ENCODE data around the gene RXRA.

RXRA gene

DNA sequence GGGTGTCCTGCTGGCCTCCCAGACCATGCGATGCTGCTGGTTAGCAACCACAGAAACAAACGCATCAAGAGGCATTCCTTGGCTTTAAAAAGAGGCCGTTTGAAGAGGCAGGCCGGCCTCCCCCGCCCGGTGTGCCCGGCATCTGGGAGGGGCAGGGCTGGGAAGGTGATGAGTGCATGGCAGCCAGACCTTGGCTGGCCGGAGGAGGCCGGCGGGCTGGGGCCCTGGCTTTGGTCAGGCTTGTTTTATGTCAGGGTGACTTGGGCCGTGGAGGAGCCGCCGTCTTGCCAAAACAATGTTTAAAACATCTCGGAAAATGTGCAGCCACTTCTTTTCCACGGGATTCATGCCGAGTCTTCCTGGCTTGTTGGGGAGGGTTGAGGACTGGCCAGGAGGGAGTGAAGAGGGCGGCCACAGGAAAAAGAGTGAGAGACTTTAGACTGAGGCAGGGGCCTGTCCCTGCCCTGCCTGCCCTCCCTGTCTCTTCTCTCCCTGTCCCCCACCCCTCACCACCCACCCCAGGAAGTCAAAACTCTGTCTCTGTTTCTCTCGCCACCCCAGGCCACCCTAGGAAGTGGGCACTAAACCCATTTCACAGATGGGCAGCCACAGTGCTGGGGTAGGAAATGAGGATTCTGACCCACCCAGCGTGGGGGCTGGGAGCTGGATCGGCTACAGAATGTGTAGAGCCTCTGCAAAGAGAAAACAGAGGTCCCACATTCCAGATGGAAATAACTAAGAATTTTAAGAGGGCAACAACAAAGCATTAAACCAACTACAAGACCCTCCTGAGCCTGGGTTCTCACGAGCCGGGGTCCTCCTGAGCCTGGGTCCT lies 143.0 kb downstream of the RXRA start:
- DNase-seq (ENCODE audit: low read depth in 2 of 2), result no peak

DNA sequence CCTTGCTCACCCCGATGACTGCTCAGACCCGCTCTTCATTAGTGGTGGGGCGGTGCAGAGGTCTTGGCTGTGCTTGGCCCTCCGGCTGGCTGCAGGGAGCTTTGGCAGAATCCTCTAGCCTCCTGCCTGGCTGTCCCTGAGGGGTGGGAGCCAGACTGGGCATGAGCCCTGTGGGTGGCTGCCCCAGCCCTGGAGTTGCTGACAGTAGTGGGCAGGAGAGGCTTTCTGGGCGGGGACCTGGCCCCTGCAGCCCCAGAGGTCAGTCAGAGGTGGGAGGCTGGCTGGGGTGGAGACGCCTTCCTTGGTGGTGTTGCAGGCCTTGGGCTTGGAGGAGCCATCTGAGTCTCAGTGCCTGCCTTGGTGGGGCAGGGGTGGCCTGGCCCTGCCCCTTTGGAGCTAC lies 146.0 kb downstream of the RXRA start:
- DNase-seq (ENCODE audit: low read depth in 2 of 2), result no peak

DNA sequence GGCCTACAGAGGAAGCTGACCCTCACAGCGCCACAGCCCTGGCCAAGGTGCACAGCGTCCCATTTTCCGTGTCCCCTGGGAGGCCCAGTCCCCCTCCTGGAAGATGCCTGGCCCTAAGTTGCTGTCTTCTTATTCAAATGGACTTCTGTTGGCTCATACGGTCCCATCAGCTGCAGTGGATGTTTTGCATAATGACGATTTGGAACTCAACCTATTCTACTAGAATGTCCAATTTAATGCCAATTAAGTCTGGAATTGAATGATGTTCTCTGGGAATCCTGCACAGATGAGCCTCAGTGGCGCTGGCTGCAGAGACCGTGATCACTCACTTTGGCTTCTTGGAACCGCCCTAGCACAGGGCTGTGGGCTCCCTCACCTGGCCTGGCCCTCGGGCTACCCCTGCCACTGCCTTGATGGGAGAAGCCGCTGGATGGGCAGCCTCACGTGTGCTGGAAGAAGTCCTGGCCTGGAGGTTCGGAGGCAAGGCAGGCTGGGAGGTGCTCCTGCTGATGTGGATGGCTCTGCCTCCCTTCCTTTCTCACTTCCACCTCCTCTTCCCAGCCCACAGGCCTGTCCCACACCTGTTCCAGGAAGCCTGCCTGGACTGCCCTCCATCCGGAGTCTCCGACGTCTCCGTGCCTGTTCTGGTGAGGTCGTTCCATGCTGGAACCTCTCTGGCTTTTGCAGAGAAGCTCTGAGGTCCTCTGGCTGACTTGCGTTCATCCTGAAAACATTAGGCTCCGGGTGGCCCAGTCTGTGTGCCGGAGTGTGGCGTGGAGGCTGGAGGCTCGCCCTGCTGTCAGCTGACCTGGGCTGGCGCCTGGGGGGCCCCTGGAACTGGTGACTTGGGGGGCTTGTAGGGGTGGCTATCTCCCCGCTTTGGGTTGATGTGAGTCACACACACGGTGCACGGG lies 147.1 kb downstream of the RXRA start:
- no peak for DNase-seq (ENCODE audit: low read depth in 2 of 2)

DNA sequence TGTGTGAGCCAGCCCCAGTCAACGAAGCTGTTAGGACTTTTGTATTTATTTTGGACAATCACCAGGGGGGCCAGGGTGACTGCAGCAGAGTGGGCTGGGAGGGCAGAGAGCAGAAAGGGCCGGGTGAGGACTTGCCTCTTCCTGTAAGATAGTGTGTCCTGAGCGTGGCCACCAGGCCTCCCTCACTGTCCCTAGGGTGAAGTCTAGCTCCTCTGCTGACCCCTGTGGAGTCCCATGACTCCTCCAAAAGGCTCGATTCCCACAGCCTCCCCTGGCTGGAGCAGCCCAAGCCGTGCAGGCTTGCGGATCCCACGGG lies 147.8 kb downstream of the RXRA start:
- DNase-seq (ENCODE audit: low read depth in 2 of 2), result no peak

DNA sequence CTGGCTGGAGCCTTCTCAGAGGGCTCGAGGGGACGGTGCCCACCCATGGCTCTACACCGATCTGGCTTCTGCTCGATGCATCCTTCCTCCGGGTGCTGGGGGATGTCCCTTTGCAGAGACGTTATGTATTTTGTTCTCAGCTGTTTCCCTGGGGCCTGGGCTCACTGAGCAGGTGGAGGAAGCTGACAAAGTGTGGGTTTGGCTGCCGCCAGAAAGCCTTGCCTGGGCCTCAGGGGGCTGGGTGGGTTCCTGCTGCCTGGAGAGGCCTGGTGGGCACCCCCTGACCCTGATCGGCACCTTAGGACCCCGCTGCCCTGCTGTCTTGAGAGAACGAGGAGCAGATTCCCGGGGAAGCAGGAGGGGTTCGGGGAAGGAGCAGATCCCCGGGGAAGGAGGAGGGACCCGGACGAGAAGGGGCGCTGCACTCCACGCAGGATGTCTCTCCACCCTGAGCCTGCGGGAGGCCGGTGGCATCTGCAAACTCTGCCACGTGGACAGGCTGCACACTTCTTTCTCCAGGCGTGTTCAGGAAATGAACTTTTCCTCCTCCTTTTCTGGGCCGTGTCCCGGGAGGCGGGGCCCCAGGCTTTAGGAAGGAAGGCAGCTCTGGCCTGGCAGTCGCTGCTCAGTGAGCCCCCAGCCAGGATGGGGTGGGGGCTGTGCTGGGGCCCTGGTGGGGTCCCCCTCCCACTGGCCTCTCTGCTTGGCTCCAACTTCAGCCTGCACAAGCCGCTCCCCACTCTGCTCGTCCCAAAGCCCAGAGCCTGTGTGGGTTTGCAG lies 148.9 kb downstream of the RXRA start:
- DNase-seq (ENCODE audit: low read depth in 2 of 2), result no peak

DNA sequence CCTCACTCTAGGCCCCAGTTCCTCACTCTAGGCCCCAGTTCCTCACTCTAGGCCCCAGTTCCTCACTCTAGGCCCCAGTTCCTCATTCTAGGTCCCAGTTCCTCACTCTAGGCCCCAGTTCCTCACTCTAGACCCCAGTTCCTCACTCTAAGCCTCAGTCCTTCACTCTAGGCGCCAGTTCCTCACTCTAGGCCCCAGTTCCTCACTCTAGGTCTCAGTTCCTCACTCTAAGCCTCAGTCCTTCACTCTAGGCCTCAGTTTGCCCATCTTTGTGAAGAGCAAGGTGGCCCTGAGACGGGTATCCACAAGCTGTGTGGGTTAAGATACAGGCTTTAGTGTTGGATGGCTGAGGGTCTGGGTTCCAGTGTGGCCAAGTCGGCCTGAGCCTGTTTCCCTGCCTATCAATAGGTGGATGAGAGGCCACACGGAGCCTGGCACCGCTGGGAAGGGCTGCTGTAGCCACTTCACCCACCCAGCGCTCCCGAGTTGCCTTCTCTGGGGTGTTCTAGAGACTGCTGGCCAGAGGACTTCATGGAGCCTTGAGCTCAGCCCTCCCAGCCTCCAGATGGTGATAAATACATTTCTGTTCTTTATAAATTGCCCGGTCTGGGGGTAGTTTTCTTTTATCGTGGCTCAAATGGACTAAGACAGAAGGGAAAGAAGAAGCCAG lies 150.2 kb downstream of the RXRA start:
- DNase-seq (ENCODE audit: low read depth in 2 of 2), result no peak

DNA sequence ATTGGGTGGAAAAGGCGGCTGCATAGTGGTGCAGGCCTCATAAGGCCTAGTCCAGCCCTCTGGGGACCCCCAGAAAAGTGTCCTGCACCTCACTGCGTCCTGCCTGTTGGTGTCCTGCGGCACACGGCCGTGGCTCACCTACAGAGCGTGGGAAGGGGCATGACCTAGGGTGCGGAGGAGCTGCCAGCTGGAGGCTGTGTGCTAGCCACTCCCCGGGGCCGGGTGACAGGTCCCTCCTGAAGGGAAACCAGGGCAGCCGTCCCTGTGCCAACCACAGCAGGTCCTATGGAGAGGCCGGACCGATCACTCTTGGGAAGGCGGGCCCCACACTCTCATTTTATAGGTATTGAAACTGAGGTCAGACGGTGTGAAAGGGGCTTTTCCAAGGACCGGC lies 150.7 kb downstream of the RXRA start:
- DNase-seq (ENCODE audit: low read depth in 2 of 2), result no peak

DNA sequence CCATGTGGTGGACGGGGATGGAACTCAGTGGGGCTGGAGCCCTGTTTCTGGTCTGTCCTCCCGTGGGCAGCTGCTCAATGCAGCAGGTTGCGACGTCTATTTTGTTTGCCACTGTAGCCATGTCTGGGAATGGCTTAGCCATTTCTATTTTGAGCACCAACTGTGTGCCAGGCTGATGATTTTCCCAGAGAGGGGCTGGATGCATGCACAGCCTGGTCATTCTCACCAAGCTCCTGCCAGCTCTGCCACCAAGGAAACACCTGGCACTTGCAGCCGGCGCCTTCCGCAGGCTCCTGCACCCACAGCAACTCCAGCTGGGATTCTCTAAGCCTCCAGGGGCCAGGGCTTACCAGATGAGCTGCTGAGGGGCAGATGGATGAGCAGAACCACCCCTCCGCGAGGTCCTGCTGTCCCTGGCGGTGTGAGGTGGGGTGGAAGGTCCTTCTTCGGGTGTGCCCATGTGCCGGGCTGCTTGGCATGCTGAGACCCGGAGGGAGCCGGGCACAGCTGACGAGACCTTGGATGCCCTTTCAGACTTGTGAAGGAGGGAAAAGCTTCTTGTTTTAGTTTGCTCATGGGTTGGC lies 151.2 kb downstream of the RXRA start:
- no peak for DNase-seq (ENCODE audit: low read depth in 2 of 2)

DNA sequence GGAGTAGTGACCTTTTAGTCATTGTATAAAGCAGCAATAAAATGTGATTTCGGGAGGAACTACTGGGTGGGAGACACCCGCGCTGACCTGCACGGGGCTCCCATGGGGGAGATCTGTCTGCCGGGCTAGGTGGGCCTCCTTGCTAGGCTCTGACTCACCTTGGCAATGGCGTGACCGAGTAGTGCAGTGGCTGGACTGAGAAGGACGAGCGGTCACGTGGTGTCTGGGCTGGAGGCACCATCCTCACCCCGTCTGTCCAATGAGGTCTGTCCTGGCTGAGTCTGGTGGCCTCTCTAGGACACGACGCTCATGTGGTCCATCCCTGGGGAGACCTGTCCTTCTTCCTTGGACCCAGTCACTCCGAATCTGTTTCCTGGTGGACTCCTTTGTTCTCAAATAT lies 151.7 kb downstream of the RXRA start:
- no peak for DNase-seq (ENCODE audit: low read depth in 2 of 2)

DNA sequence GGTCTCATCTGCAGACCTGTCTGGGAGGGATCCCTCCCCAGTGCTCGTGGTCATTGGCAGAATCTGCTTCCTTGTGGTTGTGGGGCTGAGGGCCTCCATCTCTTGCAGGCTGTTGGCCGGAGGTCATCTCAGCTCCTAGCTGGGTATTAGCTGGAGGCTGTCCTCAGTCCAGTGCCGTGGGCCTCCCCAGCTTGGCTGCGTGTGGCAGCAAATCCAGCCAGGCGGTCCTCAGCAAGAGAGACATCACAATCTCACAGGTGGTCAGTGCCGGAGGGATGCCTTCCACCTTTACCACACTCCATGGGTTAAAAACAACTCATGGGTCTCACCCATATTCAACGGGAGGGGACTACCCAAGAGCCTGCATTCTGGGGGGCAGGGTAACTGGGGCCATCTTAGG lies 155.5 kb downstream of the RXRA start:
- DNase-seq (ENCODE audit: low read depth in 2 of 2), result no peak

DNA sequence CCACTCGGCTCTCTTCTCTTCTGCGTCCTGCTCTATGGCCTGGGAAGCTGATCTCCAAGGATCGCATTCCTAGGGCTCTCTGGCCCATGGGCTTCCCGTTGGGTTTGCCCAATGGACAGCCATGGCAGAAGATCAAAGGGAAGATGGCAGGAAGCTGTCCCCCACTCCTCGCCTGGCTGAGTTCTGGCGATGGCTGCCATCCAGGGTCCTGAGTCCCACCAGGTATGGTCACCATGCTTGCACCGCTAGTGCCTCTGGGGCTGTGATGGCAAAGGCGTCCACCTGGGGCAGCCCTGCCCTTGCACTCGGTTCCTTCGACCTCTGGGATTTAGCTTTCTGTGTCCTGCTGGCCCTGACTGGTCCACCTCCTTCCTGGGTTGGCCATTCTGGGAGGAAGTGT lies 156.0 kb downstream of the RXRA start:
- DNase-seq (ENCODE audit: low read depth in 2 of 2), result no peak

DNA sequence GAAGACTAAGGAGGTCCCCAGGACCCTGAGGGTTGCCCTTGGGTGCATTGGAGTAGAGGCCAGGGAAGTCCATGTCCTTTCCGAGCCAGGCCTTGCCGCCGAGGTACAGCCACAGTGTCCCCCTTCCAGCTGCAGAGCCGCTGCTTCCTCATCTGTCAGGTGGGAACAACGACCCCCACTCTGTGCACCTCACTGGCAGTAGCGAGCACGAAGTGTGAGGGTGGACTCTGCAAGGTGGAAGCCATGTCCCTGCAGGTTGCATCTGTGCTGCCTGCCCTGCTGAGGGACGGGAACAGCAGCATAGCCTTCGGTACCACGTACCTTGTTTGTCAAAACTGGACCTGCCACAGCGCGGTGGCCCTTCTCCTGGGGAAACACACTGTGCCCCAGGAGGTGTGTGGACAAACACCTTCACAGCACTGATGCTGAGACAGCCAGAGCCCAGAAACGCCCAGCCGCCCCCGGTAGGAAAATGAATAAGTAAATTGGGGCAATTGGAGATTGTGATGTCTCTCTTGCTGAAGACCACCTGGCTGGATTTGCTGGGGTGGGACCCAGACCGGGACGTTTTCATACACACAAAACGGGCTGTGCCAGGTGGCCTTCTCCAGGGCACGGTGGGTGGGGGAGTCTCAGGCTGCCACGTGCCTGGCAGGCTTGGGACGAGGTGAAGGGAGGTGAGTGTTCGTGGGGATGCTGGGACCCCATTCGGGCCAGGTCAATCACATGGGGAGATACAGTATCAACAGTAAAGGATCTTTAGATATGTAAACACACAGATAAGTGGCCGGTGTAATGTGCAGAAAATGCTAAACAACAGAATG lies 157.3 kb downstream of the RXRA start:
- no peak for DNase-seq (ENCODE audit: low read depth in 2 of 2)

DNA sequence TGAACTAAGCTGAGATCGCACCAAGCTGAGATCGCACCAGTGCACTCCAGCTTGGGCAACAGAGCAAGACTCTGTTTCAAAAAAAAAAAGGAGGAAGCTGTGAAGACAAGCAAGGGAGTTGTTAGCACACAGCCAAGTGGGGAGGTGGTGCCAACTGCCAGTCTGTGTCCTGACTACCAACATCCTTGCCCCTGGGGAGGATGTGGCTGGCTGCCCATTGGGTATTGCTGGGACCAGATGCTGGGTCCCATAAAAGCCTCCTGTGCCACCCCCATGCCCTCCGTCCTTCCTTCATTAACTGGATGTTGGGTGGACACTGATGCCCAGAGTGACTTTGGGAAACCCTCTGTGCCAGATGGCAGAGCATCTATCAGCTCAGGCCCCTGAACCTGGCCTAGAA lies 158.2 kb downstream of the RXRA start:
- DNase-seq (ENCODE audit: low read depth in 2 of 2), result no peak

DNA sequence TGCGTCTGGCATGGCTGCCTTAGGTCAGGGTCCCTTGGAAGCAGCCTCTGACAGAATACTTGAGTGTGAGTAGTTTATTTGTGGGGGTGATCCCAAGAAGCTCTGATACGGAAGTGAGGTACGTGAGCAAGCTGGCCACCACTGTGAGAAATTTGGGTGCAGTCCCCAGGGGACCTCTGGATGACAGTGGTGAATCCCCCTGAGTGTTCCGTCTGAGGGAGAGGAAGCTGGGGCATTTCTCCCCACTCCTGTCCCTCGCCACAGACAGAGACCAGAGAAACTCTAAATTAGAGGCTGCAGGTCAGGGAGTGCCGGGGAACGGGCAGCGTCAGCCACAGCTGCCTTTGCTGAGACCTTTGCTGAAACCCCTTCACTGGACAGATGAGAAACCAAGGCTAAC lies 159.4 kb downstream of the RXRA start:
- DNase-seq (ENCODE audit: low read depth in 2 of 2), result no peak

DNA sequence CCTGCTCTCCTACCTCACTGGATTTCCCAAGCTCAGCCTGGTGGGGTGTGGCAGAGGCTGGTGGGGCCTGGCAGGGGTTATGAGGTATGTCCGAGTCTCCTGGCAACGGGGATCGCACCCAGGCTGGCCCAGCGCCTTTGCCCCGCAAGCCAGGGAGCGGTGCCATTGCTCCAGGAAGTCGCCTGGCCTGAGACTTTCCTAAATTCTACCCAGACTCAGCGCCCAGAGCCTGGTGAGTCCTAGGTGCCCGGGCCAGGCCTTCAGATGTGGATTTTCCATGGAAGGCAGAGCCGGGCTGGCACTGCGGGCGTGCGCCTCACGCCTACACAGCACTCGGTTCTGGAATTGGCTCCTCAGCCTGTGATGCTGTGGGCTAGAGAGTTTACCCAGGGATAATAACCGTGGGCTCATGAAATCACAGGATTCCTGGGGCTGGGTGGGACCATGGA lies 159.9 kb downstream of the RXRA start:
- DNase-seq (ENCODE audit: low read depth in 2 of 2), result no peak

DNA sequence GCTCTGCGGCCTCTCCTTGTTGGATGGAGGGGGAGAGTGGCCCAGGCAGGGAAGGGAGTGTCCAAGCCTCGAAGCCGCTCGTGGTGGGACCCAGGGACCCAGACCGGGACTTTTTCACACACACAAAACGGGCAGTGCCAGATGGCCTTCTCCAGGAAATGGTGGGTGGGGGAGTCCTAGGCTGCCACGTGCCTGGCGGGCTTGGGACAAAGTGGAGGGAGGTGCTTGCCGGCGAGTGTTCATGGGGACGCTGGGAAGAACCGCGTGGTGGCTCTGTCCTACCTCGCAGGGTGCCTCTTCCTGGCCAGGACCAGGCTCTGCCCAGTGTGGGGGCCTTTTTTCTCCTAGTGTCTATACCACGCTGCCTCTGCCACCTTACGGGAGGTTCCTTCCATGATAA lies 160.3 kb downstream of the RXRA start:
- DNase-seq (ENCODE audit: low read depth in 2 of 2), result no peak
